H9 (cell line): ENCODE results near the gene SLC47A1. TPM values are rescaled to one million over a fixed set of nuclear protein-coding genes. Genes with fewer than 3 reads are reported as not detected.

Experiments used
- DNase-seq: peaks from one replicate; pipeline ENCODE4 v3.0.0-alpha.2; 2017
- H2AFZ ChIP-seq: one replicate; pipeline ENCODE4 v1.6.1; 2013; ENCODE audit warnings: mild to moderate bottlenecking, low read length, control low read depth, moderate library complexity
- H2AK5ac ChIP-seq: 2 replicates; pipeline ENCODE4 v1.6.1; 2013; ENCODE audit warnings: low read length, control low read depth, mixed read lengths; ENCODE audit not compliant: insufficient read length
- H2BK120ac ChIP-seq: one replicate; pipeline ENCODE4 v1.6.1; 2013; ENCODE audit warnings: low read depth, mild to moderate bottlenecking, low read length, control low read depth, inconsistent platforms; ENCODE audit not compliant: poor library complexity, severe bottlenecking
- H2BK12ac ChIP-seq: 2 replicates; pipeline ENCODE4 v1.6.1; 2013; ENCODE audit warnings: low read length, control low read depth, mixed read lengths, low read depth; ENCODE audit not compliant: insufficient read length
- H2BK15ac ChIP-seq: 2 replicates; pipeline ENCODE4 v1.6.1; 2013; ENCODE audit warnings: low read depth, low read length, control low read depth
- H2BK20ac ChIP-seq: one replicate; pipeline ENCODE4 v1.6.1; 2013; ENCODE audit warnings: low read depth, mild to moderate bottlenecking, low read length, control low read depth, inconsistent platforms; ENCODE audit not compliant: poor library complexity, severe bottlenecking
- H2BK5ac ChIP-seq: 2 replicates; pipeline ENCODE4 v1.6.1; 2013; ENCODE audit warnings: low read length, control low read depth, mixed read lengths; ENCODE audit not compliant: insufficient read length
- H3K14ac ChIP-seq: 2 replicates; pipeline ENCODE4 v1.6.1; 2013; ENCODE audit warnings: low read length, control low read depth; ENCODE audit not compliant: insufficient read depth
- H3K18ac ChIP-seq: 2 replicates; pipeline ENCODE4 v1.6.1; 2013; ENCODE audit warnings: low read depth, mild to moderate bottlenecking, mixed read lengths, low read length, control low read depth; ENCODE audit not compliant: insufficient read length
- H3K23ac ChIP-seq: 2 replicates; pipeline ENCODE4 v1.6.1; 2013; ENCODE audit warnings: low read length, control low read depth, mixed read lengths, low read depth; ENCODE audit not compliant: insufficient read length
- H3K23me2 ChIP-seq: 2 replicates; pipeline ENCODE4 v1.6.1; 2013; ENCODE audit warnings: low read depth, mild to moderate bottlenecking, mixed read lengths, low read length, control low read depth; ENCODE audit not compliant: insufficient read length, poor library complexity, severe bottlenecking
- H3K27ac ChIP-seq: 2 replicates; pipeline ENCODE4 v1.5.1; 2013; ENCODE audit warnings: low read length, control low read depth, mixed read lengths, low read depth; ENCODE audit not compliant: insufficient read length
- H3K27me3 ChIP-seq: 2 replicates; pipeline ENCODE4 v1.6.1; 2013; ENCODE audit warnings: low read length, control low read depth, inconsistent platforms; ENCODE audit not compliant: insufficient read depth
- H3K4ac ChIP-seq: 2 replicates; pipeline ENCODE4 v1.6.1; 2013; ENCODE audit warnings: low read depth, mild to moderate bottlenecking, control low read depth, inconsistent platforms, low read length, moderate library complexity
- H3K4me1 ChIP-seq: 2 replicates; pipeline ENCODE4 v1.6.1; 2013; ENCODE audit warnings: low read length, control low read depth, inconsistent platforms; ENCODE audit not compliant: insufficient read depth
- H3K4me2 ChIP-seq: 2 replicates; pipeline ENCODE4 v1.6.1; 2013; ENCODE audit warnings: low read length, control low read depth, mixed read lengths; ENCODE audit not compliant: insufficient read length, insufficient read depth
- H3K56ac ChIP-seq: 2 replicates; pipeline ENCODE4 v1.6.1; 2013; ENCODE audit warnings: low read depth, mild to moderate bottlenecking, mixed read lengths, low read length, control low read depth; ENCODE audit not compliant: insufficient read length
- H3K79me1 ChIP-seq: 2 replicates; pipeline ENCODE4 v1.6.1; 2013; ENCODE audit warnings: low read depth, mild to moderate bottlenecking, moderate library complexity, low read length, control low read depth, inconsistent platforms; ENCODE audit not compliant: insufficient read depth, poor library complexity, severe bottlenecking
- H3K79me2 ChIP-seq: 2 replicates; pipeline ENCODE4 v1.6.1; 2013; ENCODE audit warnings: low read length, control low read depth, inconsistent platforms; ENCODE audit not compliant: insufficient read depth
- H3K9ac ChIP-seq: 2 replicates; pipeline ENCODE4 v1.6.1; 2013; ENCODE audit warnings: low read length, control low read depth, mixed read lengths; ENCODE audit not compliant: insufficient read length; ENCODE audit errors: extremely low read depth
- H3K9me3 ChIP-seq: one replicate; pipeline ENCODE4 v1.6.1; 2013; ENCODE audit warnings: low read depth, low read length, inconsistent platforms; ENCODE audit not compliant: control insufficient read depth
- H3T11ph ChIP-seq: one replicate; pipeline ENCODE4 v1.6.1; 2013; ENCODE audit warnings: mild to moderate bottlenecking, low read length, control low read depth, inconsistent platforms
- H4K20me1 ChIP-seq: one replicate; pipeline ENCODE4 v1.6.1; 2013; ENCODE audit not compliant: control insufficient read depth, insufficient read length, insufficient read depth
- H4K5ac ChIP-seq: 2 replicates; pipeline ENCODE4 v1.6.1; 2013; ENCODE audit warnings: low read depth, mild to moderate bottlenecking, mixed read lengths, low read length, control low read depth; ENCODE audit not compliant: insufficient read length
- H4K8ac ChIP-seq: replicated peaks from 2 replicates; pipeline ENCODE4 v1.6.1; 2013; ENCODE audit warnings: low read length, control low read depth, mixed read lengths, low read depth; ENCODE audit not compliant: insufficient read length
- H4K91ac ChIP-seq: 2 replicates; pipeline ENCODE4 v1.6.1; 2013; ENCODE audit warnings: low read depth, mild to moderate bottlenecking, moderate library complexity, mixed read lengths, low read length, control low read depth; ENCODE audit not compliant: insufficient read length
- H3K27ac Mint-ChIP-seq, 3 experiments: 2 replicates in 2 of 3; 3 replicates in 1 of 3; pipeline ENCODE4 v1.8.0; 2020 to 2021; ENCODE audit warnings: mixed read lengths in 3 of 3, mild to moderate bottlenecking in 1 of 3, moderate library complexity in 1 of 3
- H3K27me3 Mint-ChIP-seq: 2 replicates; pipeline ENCODE4 v1.8.0; 2021; ENCODE audit warnings: low read depth, mild to moderate bottlenecking, moderate library complexity, mixed read lengths
- H3K36me3 Mint-ChIP-seq, 3 experiments: 2 replicates in 2 of 3; 3 replicates in 1 of 3; pipeline ENCODE4 v1.8.0; 2020 to 2021; ENCODE audit warnings: low read depth in 3 of 3, mixed read lengths in 3 of 3; ENCODE audit not compliant: insufficient read depth in 1 of 3
- H3K4me1 Mint-ChIP-seq, 2 experiments: 2 replicates each; pipeline ENCODE4 v1.8.0; 2020; ENCODE audit warnings: mixed read lengths in 2 of 2
- H3K4me3 Mint-ChIP-seq, 2 experiments: 2 replicates in 1 of 2; 3 replicates in 1 of 2; pipeline ENCODE4 v1.8.0; 2020 to 2021; ENCODE audit warnings: mild to moderate bottlenecking in 2 of 2, mixed read lengths in 2 of 2, moderate library complexity in 1 of 2
- H3K9me3 Mint-ChIP-seq, 2 experiments: 2 replicates in 1 of 2; 3 replicates in 1 of 2; pipeline ENCODE4 v1.8.0; 2020; ENCODE audit warnings: mild to moderate bottlenecking in 2 of 2, mixed read lengths in 2 of 2, moderate library complexity in 1 of 2
- WGBS: extraction: QIAGEN DNeasy Blood & Tissue Kit; methylation state at CpG from one replicate; pipeline ENCODE4 v1.1.7; 2013; ENCODE audit warnings: missing lambda C conversion rate, low lambda C conversion rate, mixed read lengths; ENCODE audit not compliant: insufficient read length; ENCODE audit errors: extremely low coverage; 5-methylcytosine and 5-hydroxymethylcytosine counted together
- total RNA-seq: library from RNA; stranded (reverse); gene quantifications from 2 replicates; pipeline ENCODE4 v1.2.1, GENCODE V29; 2021
- TF ChIP-seq, protein P1 (sequence below): fragments of 200-600 bp; sonication (generic); conservative IDR thresholded peaks from 3 replicates; pipeline ENCODE4 v1.8.0; 2021; ENCODE audit warnings: antibody characterized with exemption, mild to moderate bottlenecking

Gene SLC47A1
- total RNA-seq, 1 experiment from 2014 or later, result 4.0 TPM

- DNase-seq, result no peak
- Histone ChIP-seq H2BK5ac (no peak overlapping the region), H3K27me3 (no peaks in the 10 kb centered on the region), H3K23me2 (no peaks in the 10 kb centered on the region), H2BK12ac (no peak overlapping the region), H2AK5ac (no peak overlapping the region), H4K8ac (no peak overlapping the region), H3K23ac (no peak overlapping the region), H3K9me3 (no peaks in the 10 kb centered on the region), H4K91ac (no peak overlapping the region), H2BK20ac (no peak overlapping the region), H3K9ac (no peak overlapping the region), H3K79me2 (no peaks in the 10 kb centered on the region), H3K4me2 (no peak overlapping the region), H2BK120ac (no peak overlapping the region), H4K20me1 (peaks cover 3% of the 10 kb centered on the region), H3T11ph (no peak overlapping the region), H2BK15ac (no peak overlapping the region), H4K5ac (no peak overlapping the region), H3K18ac (no peak overlapping the region), H3K79me1 (no peaks in the 10 kb centered on the region), H3K56ac (no peak overlapping the region), H3K27ac (no peak overlapping the region), H3K4me1 (no peaks in the 10 kb centered on the region), H3K14ac (no peak overlapping the region), H3K4ac (no peak overlapping the region), H2AFZ (no peak overlapping the region)
- H3K9me3 Mint-ChIP-seq, result no peaks in the 10 kb centered on the region
- H3K27me3 Mint-ChIP-seq, result peaks cover 8% of the 10 kb centered on the region
- TF ChIP-seq, protein P1, sequence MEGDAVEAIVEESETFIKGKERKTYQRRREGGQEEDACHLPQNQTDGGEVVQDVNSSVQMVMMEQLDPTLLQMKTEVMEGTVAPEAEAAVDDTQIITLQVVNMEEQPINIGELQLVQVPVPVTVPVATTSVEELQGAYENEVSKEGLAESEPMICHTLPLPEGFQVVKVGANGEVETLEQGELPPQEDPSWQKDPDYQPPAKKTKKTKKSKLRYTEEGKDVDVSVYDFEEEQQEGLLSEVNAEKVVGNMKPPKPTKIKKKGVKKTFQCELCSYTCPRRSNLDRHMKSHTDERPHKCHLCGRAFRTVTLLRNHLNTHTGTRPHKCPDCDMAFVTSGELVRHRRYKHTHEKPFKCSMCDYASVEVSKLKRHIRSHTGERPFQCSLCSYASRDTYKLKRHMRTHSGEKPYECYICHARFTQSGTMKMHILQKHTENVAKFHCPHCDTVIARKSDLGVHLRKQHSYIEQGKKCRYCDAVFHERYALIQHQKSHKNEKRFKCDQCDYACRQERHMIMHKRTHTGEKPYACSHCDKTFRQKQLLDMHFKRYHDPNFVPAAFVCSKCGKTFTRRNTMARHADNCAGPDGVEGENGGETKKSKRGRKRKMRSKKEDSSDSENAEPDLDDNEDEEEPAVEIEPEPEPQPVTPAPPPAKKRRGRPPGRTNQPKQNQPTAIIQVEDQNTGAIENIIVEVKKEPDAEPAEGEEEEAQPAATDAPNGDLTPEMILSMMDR, result no peak
- WGBS, result no CpG with 5 or more reads among the region's 13 CpGs
- no peak overlapping the region for H3K4me3 Mint-ChIP-seq
- H3K36me3 Mint-ChIP-seq, result no peaks in the 10 kb centered on the region
- H3K4me1 Mint-ChIP-seq, result peaks cover 15 to 31% of the 10 kb centered on the region in 2 experiments
- H3K27ac Mint-ChIP-seq, result no peak overlapping the region; a peak in 1 of 7 replicates
Observed at GRCh38 chr17:19540706-19541370, 7.2 kb downstream of the SLC47A1 start.
